ENCODE results near the gene ZCCHC7. TPM values are rescaled to one million over a fixed set of nuclear protein-coding genes. Genes with fewer than 3 reads are reported as not detected.
"Not testable (repeated sequence)": the region's sequence is repeated elsewhere in the genome, so short reads cannot be mapped to it uniquely, and the experiment has no call there.

ZCCHC7 gene
- total RNA-seq, result 25.1 TPM

DNA sequence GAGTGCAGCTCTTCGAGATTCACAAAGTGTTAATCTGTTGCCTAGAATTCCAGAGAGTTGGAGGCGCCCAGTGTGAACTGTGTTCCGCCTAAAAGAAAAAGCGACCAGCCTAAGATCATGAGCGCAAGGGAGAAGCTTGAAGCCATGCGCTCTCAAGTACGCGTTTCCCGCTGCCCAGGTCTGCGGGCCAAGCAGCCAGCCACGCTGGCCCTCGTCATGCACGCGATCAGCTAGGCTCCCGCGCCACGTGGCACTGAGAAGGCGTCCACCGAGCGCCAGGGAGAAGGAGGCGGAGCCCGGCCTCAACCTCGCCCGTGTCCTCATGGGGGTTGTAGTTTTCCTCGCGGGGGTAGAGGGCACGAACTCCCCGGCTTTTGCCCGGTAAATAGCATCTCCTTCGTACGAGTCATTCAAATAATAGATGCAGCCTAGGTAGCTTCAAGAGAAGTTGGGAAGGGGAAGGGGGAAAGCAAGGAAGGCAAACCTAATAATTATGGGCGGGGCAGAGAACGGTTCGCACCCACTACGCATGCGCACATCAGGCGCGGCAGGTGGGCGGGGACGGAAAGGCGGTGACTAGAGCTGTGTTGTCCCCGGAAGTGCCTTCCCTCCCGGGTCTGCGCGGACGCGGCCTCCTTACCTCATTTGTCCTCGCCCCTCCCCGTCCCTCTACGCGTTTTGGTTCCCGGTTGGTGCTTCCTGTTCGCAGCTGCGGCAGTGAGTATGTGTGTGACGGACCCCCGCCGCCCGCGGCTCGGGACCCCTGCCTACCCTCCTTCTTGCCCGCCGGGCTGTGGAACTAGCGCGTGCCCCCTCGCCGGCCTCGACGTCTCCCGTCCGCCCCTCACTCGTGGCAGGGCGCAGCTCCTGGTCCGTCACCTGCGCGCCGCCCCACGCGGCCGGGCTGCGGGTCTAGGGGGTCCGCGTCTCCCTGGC is at the start of gene ZCCHC7:
Gene ZCCHC7 (plus strand): TSS at position 668 of the 936 bp plus-strand sequence.
- Histone ChIP-seq H3K9me3 (no peaks in the 10 kb centered on the region), H3K4me1 (peaks cover 0 to 13% of the 10 kb centered on the region in 2 donors), H3K36me3 (no peaks in the 10 kb centered on the region), H3K27me3 (no peaks in the 10 kb centered on the region), H3K4me3 (peak within 1 kb of the TSS; percentile 88 to 95), H3K27ac (peak within 1 kb of the TSS; percentile 95 to 96)
- peak; percentile 82 to 98 for DNase-seq (ENCODE audit: low spot score in 2 of 2)
- intact Hi-C loops (cut with DNase I), result loop anchor here (1.0 to 10.0 kb wide), 4 partner anchors 41 to 633 kb away; partner anchors contain the start of genes GRHPR and ZBTB5
- TF ChIP-seq, protein P1, sequence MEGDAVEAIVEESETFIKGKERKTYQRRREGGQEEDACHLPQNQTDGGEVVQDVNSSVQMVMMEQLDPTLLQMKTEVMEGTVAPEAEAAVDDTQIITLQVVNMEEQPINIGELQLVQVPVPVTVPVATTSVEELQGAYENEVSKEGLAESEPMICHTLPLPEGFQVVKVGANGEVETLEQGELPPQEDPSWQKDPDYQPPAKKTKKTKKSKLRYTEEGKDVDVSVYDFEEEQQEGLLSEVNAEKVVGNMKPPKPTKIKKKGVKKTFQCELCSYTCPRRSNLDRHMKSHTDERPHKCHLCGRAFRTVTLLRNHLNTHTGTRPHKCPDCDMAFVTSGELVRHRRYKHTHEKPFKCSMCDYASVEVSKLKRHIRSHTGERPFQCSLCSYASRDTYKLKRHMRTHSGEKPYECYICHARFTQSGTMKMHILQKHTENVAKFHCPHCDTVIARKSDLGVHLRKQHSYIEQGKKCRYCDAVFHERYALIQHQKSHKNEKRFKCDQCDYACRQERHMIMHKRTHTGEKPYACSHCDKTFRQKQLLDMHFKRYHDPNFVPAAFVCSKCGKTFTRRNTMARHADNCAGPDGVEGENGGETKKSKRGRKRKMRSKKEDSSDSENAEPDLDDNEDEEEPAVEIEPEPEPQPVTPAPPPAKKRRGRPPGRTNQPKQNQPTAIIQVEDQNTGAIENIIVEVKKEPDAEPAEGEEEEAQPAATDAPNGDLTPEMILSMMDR (IDR thresholded peaks at IDR 0.05), result no peak

DNA sequence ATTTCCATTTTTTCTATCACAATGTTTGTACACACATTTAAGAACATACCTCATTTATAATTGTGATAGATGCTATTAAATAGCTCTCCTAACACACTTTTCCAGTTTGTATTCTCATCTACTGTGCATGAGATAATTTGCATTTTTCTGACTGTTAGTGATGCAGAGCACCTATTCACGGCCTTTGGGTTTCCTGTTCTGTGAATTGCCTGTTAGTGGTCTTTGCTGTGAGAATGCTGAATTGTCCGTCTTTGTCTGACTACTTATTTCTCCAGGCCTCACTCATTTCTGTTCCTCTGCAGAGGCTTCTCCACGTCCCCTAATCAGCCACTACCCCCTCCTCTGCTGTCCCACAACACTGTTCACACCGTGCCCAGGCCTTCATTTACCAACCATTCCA is 45.6 kb upstream of the ZCCHC7 start:
- intact Hi-C loops (cut with DNase I), result loop anchor here (5.0 kb wide), 2 partner anchors 42 to 393 kb away; partner anchors contain the start of genes PAX5 and ZBTB5
- not testable (repeated sequence) for H3K27ac ChIP-seq; H3K27me3 ChIP-seq; H3K9me3 ChIP-seq; H3K4me3 ChIP-seq; H3K4me1 ChIP-seq; H3K36me3 ChIP-seq; DNase-seq (ENCODE audit: low spot score in 2 of 2)

DNA sequence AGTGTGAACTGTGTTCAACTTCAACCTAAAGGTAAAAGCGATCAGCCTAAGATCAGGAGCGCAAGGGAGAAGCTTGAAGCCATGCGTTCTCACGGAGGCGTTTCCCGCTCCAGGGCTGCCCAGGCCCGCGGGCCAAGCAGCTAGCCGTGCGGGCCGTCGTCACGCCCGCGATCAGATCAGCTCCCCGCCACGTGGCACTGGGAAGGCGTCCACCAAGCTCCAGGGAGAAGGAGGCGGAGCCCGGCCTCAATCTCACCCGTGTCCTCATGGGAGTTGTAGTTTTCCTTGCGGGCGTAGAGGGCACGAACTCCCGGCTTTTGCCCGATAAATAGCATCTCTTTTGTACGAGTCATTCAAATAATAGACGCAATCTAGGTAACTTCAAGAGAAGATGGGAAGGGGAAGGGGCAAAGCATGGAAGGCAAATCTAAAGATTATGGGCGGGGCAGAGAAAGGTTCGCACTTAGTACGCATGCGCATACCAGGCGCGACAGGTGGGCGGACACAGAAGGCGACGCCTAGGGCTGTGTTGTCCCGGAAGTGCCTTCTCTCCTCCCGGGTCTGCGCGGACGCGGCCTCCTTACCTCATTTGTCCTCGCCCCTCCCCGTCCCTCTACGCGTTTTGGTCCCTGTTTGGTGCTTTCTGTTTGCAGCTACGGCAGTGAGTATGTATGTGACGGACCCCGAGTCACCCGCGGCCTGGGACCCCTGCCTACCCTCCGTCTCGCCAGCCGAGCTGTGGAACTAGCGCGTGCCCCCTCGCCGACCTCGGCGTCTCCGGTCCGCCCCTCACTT is 40.8 kb upstream of the ZCCHC7 start:
- Histone ChIP-seq H3K9me3 (no peaks in the 10 kb centered on the region), H3K4me1 (no peaks in the 10 kb centered on the region), H3K4me3 (peak overlapping the region; percentile 85 to 88), H3K27me3 (no peaks in the 10 kb centered on the region), H3K27ac (peak overlapping the region; percentile 90 to 91), H3K36me3 (no peaks in the 10 kb centered on the region)
- peak; percentile 74 to 96 for DNase-seq (ENCODE audit: low spot score in 2 of 2)
- TF ChIP-seq, protein P1 (IDR thresholded peaks at IDR 0.05), result no peak
- intact Hi-C loops (cut with DNase I), result loop anchor here (1.0 to 5.0 kb wide), 3 partner anchors 41 to 388 kb away; partner anchors contain the start of genes PAX5, ZBTB5 and ZCCHC7

GRCh38 chr9:37080165-37080628 is 40.2 kb upstream of the ZCCHC7 start:
- intact Hi-C loops (cut with DNase I); H3K27me3 ChIP-seq; H3K36me3 ChIP-seq; H3K9me3 ChIP-seq; H3K4me1 ChIP-seq: not testable (repeated sequence)
- Histone ChIP-seq H3K27ac (peak overlapping the region; percentile 90 to 91), H3K4me3 (peak overlapping the region; percentile 85 to 88)
- peak in 1 of 2 donors; percentile 70 for DNase-seq (ENCODE audit: low spot score in 2 of 2)

DNA sequence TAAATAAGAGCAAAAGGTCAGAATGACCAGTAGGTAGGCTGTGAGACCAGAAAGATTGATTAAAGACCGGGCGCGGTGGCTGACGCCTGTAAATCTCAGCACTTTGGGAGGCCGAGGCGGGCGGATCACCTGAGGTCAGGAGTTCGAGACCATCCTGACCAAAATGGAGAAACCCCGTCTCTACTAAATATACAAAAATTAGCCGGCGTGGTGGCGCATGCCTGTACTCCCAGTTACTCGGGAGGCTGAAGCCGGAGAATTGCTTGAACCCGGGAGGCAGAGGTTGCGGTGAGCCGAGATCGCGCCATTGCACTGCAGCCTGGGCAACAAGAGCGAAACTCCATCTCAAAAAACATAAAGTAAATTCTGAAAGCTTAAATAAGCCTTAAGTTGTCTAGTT is 38.9 kb upstream of the ZCCHC7 start:
- H3K9me3 ChIP-seq; intact Hi-C loops (cut with DNase I); H3K4me3 ChIP-seq; H3K36me3 ChIP-seq; H3K27me3 ChIP-seq; H3K4me1 ChIP-seq; DNase-seq (ENCODE audit: low spot score in 2 of 2); H3K27ac ChIP-seq: not testable (repeated sequence)

GRCh38 chr9:37082214-37082765 is 38.1 kb upstream of the ZCCHC7 start:
- TF ChIP-seq, protein P1 (IDR thresholded peaks at IDR 0.05), result no peak
- Histone ChIP-seq H3K4me3 (no peak overlapping the region), H3K27me3 (no peaks in the 10 kb centered on the region), H3K4me1 (no peaks in the 10 kb centered on the region), H3K36me3 (peaks cover 0 to 12% of the 10 kb centered on the region in 2 donors), H3K9me3 (no peaks in the 10 kb centered on the region), H3K27ac (no peak overlapping the region)
- no peak for DNase-seq (ENCODE audit: low spot score in 2 of 2)
- intact Hi-C loops (cut with DNase I), result no loop called here
